Measurements from ENCODE around the gene KASH5. TPM values are rescaled to one million over a fixed set of nuclear protein-coding genes. Genes with fewer than 3 reads are reported as not detected.

The KASH5 gene
- total and polyA plus RNA-seq, 4 experiments from 2014 or later = 0.23 to 0.69 TPM; not detected in 2

GRCh38 chr19:49421039-49421877, 33.2 kb downstream of the KASH5 start:
- H3K9me3 ChIP-seq (ENCODE audit: control insufficient read depth in 1 of 2, low read length in 2 of 2) = no peaks in the 10 kb centered on the region
- intact Hi-C loops (cut with micrococcal nuclease) = loop anchor here (1.0 kb wide), 1 partner anchor 22 kb away; no protein-coding TSS in a partner anchor
- H3K36me3 ChIP-seq (ENCODE audit: insufficient read depth, low read length) = no peaks in the 10 kb centered on the region
- ChIA-PET POLR2A (ENCODE audit: partially characterized antibody) (interaction anchor here (1.2 to 2.9 kb wide), 6 partner anchors 10 to 87 kb away, joined by 3 to 17 read pairs (median 6); no protein-coding TSS in a partner anchor), CTCF (ENCODE audit: partially characterized antibody) (interaction anchor here (1.0 to 1.3 kb wide), 3 partner anchors 9 to 39 kb away, joined by 3 read pairs; no protein-coding TSS in a partner anchor)
- peaks cover 0 to 3% (median 0%) of the 10 kb centered on the region in 8 donors for H3K9me3 Mint-ChIP-seq
- peak overlapping the region in 2 of 7 donors; percentile 67 to 79 for H3K27ac Mint-ChIP-seq
- peaks cover 28 to 65% (median 44%) of the 10 kb centered on the region in 4 donors for H3K4me1 Mint-ChIP-seq
- H3K4me3 Mint-ChIP-seq = peak overlapping the region in 7 of 8 donors; percentile 49 to 87 (median 57)
- peaks cover 53% of the 10 kb centered on the region for H3K27me3 ChIP-seq (ENCODE audit: insufficient read depth, low read length)
- DNase-seq = peak in 1 of 5 donors; percentile 24
- no peak overlapping the region for H3K27ac ChIP-seq (ENCODE audit: low read depth, low read length)
- H3K4me1 ChIP-seq (ENCODE audit: insufficient read depth, low read length) = peaks cover 41% of the 10 kb centered on the region
- H3K36me3 Mint-ChIP-seq = no peaks in the 10 kb centered on the region
- H3K27me3 Mint-ChIP-seq = peaks cover 60 to 64% of the 10 kb centered on the region in 2 donors
- no peak overlapping the region for H3K4me3 ChIP-seq (ENCODE audit: low read length in 2 of 2)

- CTCF ChIA-PET (ENCODE audit: partially characterized antibody) = interaction anchor here (0.7 kb wide), 1 partner anchor 15 kb away, joined by 3 read pairs; no protein-coding TSS in a partner anchor
- Histone ChIP-seq H3K27ac (ENCODE audit: low read depth, low read length) (no peak overlapping the region), H3K4me1 (ENCODE audit: insufficient read depth, low read length) (peaks cover 44% of the 10 kb centered on the region), H3K27me3 (ENCODE audit: insufficient read depth, low read length) (peaks cover 59% of the 10 kb centered on the region), H3K9me3 (ENCODE audit: control insufficient read depth in 1 of 2, low read length in 2 of 2) (no peaks in the 10 kb centered on the region), H3K4me3 (ENCODE audit: low read length in 2 of 2) (no peak overlapping the region), H3K36me3 (ENCODE audit: insufficient read depth, low read length) (no peaks in the 10 kb centered on the region)
- POLR2A ChIA-PET (ENCODE audit: partially characterized antibody) = interaction anchor here (1.2 to 2.9 kb wide), 5 partner anchors 10 to 88 kb away, joined by 3 to 17 read pairs (median 7); no protein-coding TSS in a partner anchor
- intact Hi-C loops (cut with micrococcal nuclease) = loop anchor here (1.0 kb wide), 1 partner anchor 21 kb away; no protein-coding TSS in a partner anchor
- Mint-ChIP-seq H3K27me3 (peaks cover 66 to 69% of the 10 kb centered on the region in 2 donors), H3K36me3 (no peaks in the 10 kb centered on the region), H3K9me3 (peaks cover 0 to 3% (median 0%) of the 10 kb centered on the region in 8 donors), H3K27ac (peak overlapping the region in 3 of 7 donors; percentile 64 to 79 (median 67)), H3K4me3 (peak overlapping the region in 7 of 8 donors; percentile 49 to 87 (median 57)), H3K4me1 (peaks cover 30 to 71% (median 48%) of the 10 kb centered on the region in 4 donors)
- DNase-seq = no peak
These were observed 33.8 kb downstream of the KASH5 start for GRCh38 chr19:49421878-49422202.

- ChIA-PET POLR2A (ENCODE audit: partially characterized antibody) (interaction anchor here (0.9 to 2.9 kb wide), 4 partner anchors 13 to 89 kb away, joined by 3 to 17 read pairs (median 5); no protein-coding TSS in a partner anchor), CTCF (ENCODE audit: partially characterized antibody) (interaction anchor here (0.7 kb wide), 1 partner anchor 14 kb away, joined by 3 read pairs; no protein-coding TSS in a partner anchor)
- peaks cover 0 to 3% (median 0%) of the 10 kb centered on the region in 8 donors for H3K9me3 Mint-ChIP-seq
- H3K27me3 ChIP-seq (ENCODE audit: insufficient read depth, low read length) = peaks cover 64% of the 10 kb centered on the region
- H3K9me3 ChIP-seq (ENCODE audit: control insufficient read depth in 1 of 2, low read length in 2 of 2) = no peaks in the 10 kb centered on the region
- H3K27me3 Mint-ChIP-seq = peaks cover 69 to 75% of the 10 kb centered on the region in 2 donors
- H3K4me1 ChIP-seq (ENCODE audit: insufficient read depth, low read length) = peaks cover 44% of the 10 kb centered on the region
- intact Hi-C loops (cut with micrococcal nuclease) = no loop called here
- H3K4me3 ChIP-seq (ENCODE audit: low read length in 2 of 2) = peak overlapping the region; percentile 23 to 47
- peaks cover 32 to 77% (median 53%) of the 10 kb centered on the region in 4 donors for H3K4me1 Mint-ChIP-seq
- no peak overlapping the region for H3K27ac ChIP-seq (ENCODE audit: low read depth, low read length)
- peak; percentile 48 to 56 (median 54) for DNase-seq
- no peaks in the 10 kb centered on the region for H3K36me3 ChIP-seq (ENCODE audit: insufficient read depth, low read length)
- H3K27ac Mint-ChIP-seq = peak overlapping the region; percentile 12 to 89 (median 76)
- H3K4me3 Mint-ChIP-seq = peak overlapping the region; percentile 75 to 94 (median 85)
- no peaks in the 10 kb centered on the region for H3K36me3 Mint-ChIP-seq
These were observed 34.5 kb downstream of the KASH5 start for GRCh38 chr19:49422407-49423070.

- H3K36me3 Mint-ChIP-seq = no peaks in the 10 kb centered on the region
- peaks cover 72 to 81% of the 10 kb centered on the region in 2 donors for H3K27me3 Mint-ChIP-seq
- H3K4me1 Mint-ChIP-seq = peaks cover 35 to 84% (median 59%) of the 10 kb centered on the region in 4 donors
- no peaks in the 10 kb centered on the region for H3K9me3 ChIP-seq (ENCODE audit: control insufficient read depth in 1 of 2, low read length in 2 of 2)
- H3K36me3 ChIP-seq (ENCODE audit: insufficient read depth, low read length) = no peaks in the 10 kb centered on the region
- no peak for DNase-seq
- peak within 1 kb of the TSS; percentile 23 to 47 for H3K4me3 ChIP-seq (ENCODE audit: low read length in 2 of 2)
- peak within 1 kb of the TSS; percentile 75 to 94 (median 85) for H3K4me3 Mint-ChIP-seq
- peaks cover 0 to 3% (median 0%) of the 10 kb centered on the region in 8 donors for H3K9me3 Mint-ChIP-seq
- ChIA-PET POLR2A (ENCODE audit: partially characterized antibody) (interaction anchor here (0.9 to 2.4 kb wide), 6 partner anchors 12 to 26 kb away, joined by 3 to 10 read pairs (median 3); no protein-coding TSS in a partner anchor), CTCF (ENCODE audit: partially characterized antibody) (interaction anchor here (0.7 to 2.2 kb wide), 2 partner anchors 32 to 46 kb away, joined by 3 to 7 read pairs; no protein-coding TSS in a partner anchor)
- intact Hi-C loops (cut with micrococcal nuclease) = no loop called here
- H3K27ac Mint-ChIP-seq = peak within 1 kb of the TSS; percentile 48 to 89 (median 76)
- peaks cover 71% of the 10 kb centered on the region for H3K27me3 ChIP-seq (ENCODE audit: insufficient read depth, low read length)
- peaks cover 52% of the 10 kb centered on the region for H3K4me1 ChIP-seq (ENCODE audit: insufficient read depth, low read length)
- H3K27ac ChIP-seq (ENCODE audit: low read depth, low read length) = no peak within 1 kb of the TSS
These were observed 35.3 kb downstream of the KASH5 start, which contains the start of gene PTH2 for GRCh38 chr19:49423071-49423984. PTH2 (minus strand) TSS chr19:49423441; CDS start chr19:49423339, 102 bp downstream.

- ChIA-PET POLR2A (ENCODE audit: partially characterized antibody) (interaction anchor here (0.9 to 2.4 kb wide), 4 partner anchors 12 to 19 kb away, joined by 3 to 10 read pairs (median 3); no protein-coding TSS in a partner anchor), CTCF (ENCODE audit: partially characterized antibody) (interaction anchor here (0.7 to 2.2 kb wide), 2 partner anchors 32 to 46 kb away, joined by 3 to 7 read pairs; no protein-coding TSS in a partner anchor)
- Histone ChIP-seq H3K27ac (ENCODE audit: low read depth, low read length) (no peak overlapping the region), H3K4me3 (ENCODE audit: low read length in 2 of 2) (peak overlapping the region; percentile 8 to 19), H3K27me3 (ENCODE audit: insufficient read depth, low read length) (peaks cover 77% of the 10 kb centered on the region), H3K9me3 (ENCODE audit: control insufficient read depth in 1 of 2, low read length in 2 of 2) (no peaks in the 10 kb centered on the region), H3K36me3 (ENCODE audit: insufficient read depth, low read length) (no peaks in the 10 kb centered on the region), H3K4me1 (ENCODE audit: insufficient read depth, low read length) (peaks cover 56% of the 10 kb centered on the region)
- Mint-ChIP-seq H3K9me3 (peaks cover 0 to 3% (median 0%) of the 10 kb centered on the region in 8 donors), H3K36me3 (no peaks in the 10 kb centered on the region), H3K27me3 (peaks cover 71 to 81% of the 10 kb centered on the region in 2 donors), H3K27ac (peak overlapping the region in 5 of 7 donors; percentile 12 to 57 (median 52)), H3K4me3 (peak overlapping the region; percentile 26 to 88 (median 77)), H3K4me1 (peaks cover 39 to 91% (median 62%) of the 10 kb centered on the region in 4 donors)
- intact Hi-C loops (cut with micrococcal nuclease) = no loop called here
- DNase-seq = peak; percentile 38 to 58 (median 51)
These were observed 35.9 kb downstream of the KASH5 start for GRCh38 chr19:49423985-49424303.

GRCh38 chr19:49425178-49425577, 37.1 kb downstream of the KASH5 start, which contains the start of gene GFY:
GFY (plus strand) TSS chr19:49425388; CDS start chr19:49426431, 1,043 bp downstream.
- H3K27ac Mint-ChIP-seq = peak within 1 kb of the TSS in 3 of 7 donors; percentile 52 to 74 (median 62)
- intact Hi-C loops (cut with micrococcal nuclease) = no loop called here
- ChIA-PET POLR2A (ENCODE audit: partially characterized antibody) (interaction anchor here (0.5 to 2.4 kb wide), 6 partner anchors 12 to 44 kb away, joined by 3 to 10 read pairs (median 4); no protein-coding TSS in a partner anchor), CTCF (ENCODE audit: partially characterized antibody) (interaction anchor here (1.0 to 2.2 kb wide), 3 partner anchors 16 to 34 kb away, joined by 3 to 7 read pairs (median 3); no protein-coding TSS in a partner anchor)
- peaks cover 73 to 80% of the 10 kb centered on the region in 2 donors for H3K27me3 Mint-ChIP-seq
- DNase-seq = peak in 1 of 5 donors; percentile 6
- peaks cover 0 to 3% (median 0%) of the 10 kb centered on the region in 8 donors for H3K9me3 Mint-ChIP-seq
- H3K4me3 Mint-ChIP-seq = peak within 1 kb of the TSS in 5 of 8 donors; percentile 52 to 88 (median 77)
- peaks cover 39 to 91% (median 62%) of the 10 kb centered on the region in 4 donors for H3K4me1 Mint-ChIP-seq
- Histone ChIP-seq H3K27ac (ENCODE audit: low read depth, low read length) (no peak within 1 kb of the TSS), H3K36me3 (ENCODE audit: insufficient read depth, low read length) (no peaks in the 10 kb centered on the region), H3K9me3 (ENCODE audit: control insufficient read depth in 1 of 2, low read length in 2 of 2) (no peaks in the 10 kb centered on the region), H3K4me1 (ENCODE audit: insufficient read depth, low read length) (peaks cover 56% of the 10 kb centered on the region), H3K27me3 (ENCODE audit: insufficient read depth, low read length) (peaks cover 70% of the 10 kb centered on the region), H3K4me3 (ENCODE audit: low read length in 2 of 2) (no peak within 1 kb of the TSS)
- peaks cover 0 to 5% of the 10 kb centered on the region in 2 donors for H3K36me3 Mint-ChIP-seq

All from CD4-positive, alpha-beta memory T cell (primary cell).